Liver (tissue), 9 donors: ENCODE results near the gene LMTK3. TPM values are rescaled to one million over a fixed set of nuclear protein-coding genes. Genes with fewer than 3 reads are reported as not detected.

Source experiments
- DNase-seq: peaks from one replicate; pipeline ENCODE4 v3.0.0-alpha.2; 2017; ENCODE audit warnings: low spot score
- H3K27ac ChIP-seq, 2 donors: one replicate each; pipeline ENCODE4 v1.7.0; 2013; ENCODE audit warnings: inconsistent platforms in 2 of 2, low read length in 2 of 2, control low read depth in 1 of 2, low read depth in 1 of 2, mild to moderate bottlenecking in 1 of 2
- H3K27me3 ChIP-seq, 4 donors: one replicate each; pipeline versions ENCODE4 v1.6.1 to v1.7.0; 2013; ENCODE audit warnings: low read length in 3 of 4, inconsistent platforms in 1 of 4, mild to moderate bottlenecking in 1 of 4, moderate library complexity in 1 of 4; ENCODE audit not compliant: control insufficient read depth in 4 of 4, insufficient read depth in 4 of 4
- H3K36me3 ChIP-seq, 4 donors: one replicate each; pipeline versions ENCODE4 v1.6.1 to v1.7.0; 2013; ENCODE audit warnings: low read length in 3 of 4, mild to moderate bottlenecking in 3 of 4, low read depth in 1 of 4, moderate library complexity in 1 of 4; ENCODE audit not compliant: control insufficient read depth in 4 of 4, insufficient read depth in 3 of 4
- H3K4me1 ChIP-seq, 4 donors: one replicate each; pipeline versions ENCODE4 v1.6.1 to v1.7.0; 2013; ENCODE audit warnings: low read length in 3 of 4, mild to moderate bottlenecking in 3 of 4, moderate library complexity in 1 of 4; ENCODE audit not compliant: control insufficient read depth in 4 of 4, insufficient read depth in 4 of 4
- H3K4me3 ChIP-seq, 3 donors: one replicate each; pipeline versions ENCODE4 v1.6.1 to v1.7.0; 2013; ENCODE audit warnings: low read length in 3 of 3, control low read depth in 1 of 3, low read depth in 1 of 3, mild to moderate bottlenecking in 1 of 3
- H3K9ac ChIP-seq, 2 donors: one replicate each; pipeline ENCODE4 v1.7.0; 2013; ENCODE audit warnings: low read length in 2 of 2, mild to moderate bottlenecking in 2 of 2, moderate library complexity in 2 of 2, control low read depth in 1 of 2, low read depth in 1 of 2
- H3K9me3 ChIP-seq, 4 donors: one replicate each; pipeline versions ENCODE4 v1.6.1 to v1.7.0; 2013; ENCODE audit warnings: low read length in 3 of 4; ENCODE audit not compliant: control insufficient read depth in 4 of 4
- EGR1 ChIP-seq, 2 donors: IDR thresholded peaks; 2 replicates each; pipeline ENCODE4 v1.6.1; 2016 to 2018; ENCODE audit warnings: antibody characterized with exemption in 2 of 2, low read depth in 2 of 2
- FOXA1 ChIP-seq: IDR thresholded peaks from 2 replicates; pipeline ENCODE4 v1.6.1; 2016; ENCODE audit warnings: antibody characterized with exemption
- FOXA2 ChIP-seq: IDR thresholded peaks from 2 replicates; pipeline ENCODE4 v1.6.1; 2016; ENCODE audit warnings: antibody characterized with exemption
- GABPA ChIP-seq, 2 donors: IDR thresholded peaks in 1 of 2; conservative IDR thresholded peaks in 1 of 2; 2 replicates each; pipeline ENCODE4 v1.6.1; 2016; ENCODE audit warnings: antibody characterized with exemption in 2 of 2, mild to moderate bottlenecking in 1 of 2, moderate library complexity in 1 of 2
- HNF4A ChIP-seq, 2 donors: conservative IDR thresholded peaks; 2 replicates each; pipeline ENCODE4 v1.6.1; 2016; ENCODE audit warnings: antibody characterized with exemption in 2 of 2, mild to moderate bottlenecking in 2 of 2
- HNF4G ChIP-seq: IDR thresholded peaks from 2 replicates; pipeline ENCODE4 v1.6.1; 2016; ENCODE audit warnings: antibody characterized with exemption
- JUND ChIP-seq, 2 donors: IDR thresholded peaks; 2 replicates each; pipeline ENCODE4 v1.6.1; 2016; ENCODE audit warnings: antibody characterized with exemption in 2 of 2
- NR2F2 ChIP-seq: IDR thresholded peaks from 2 replicates; pipeline ENCODE4 v1.6.1; 2016; ENCODE audit warnings: antibody characterized with exemption
- RAD21 ChIP-seq, 2 donors: IDR thresholded peaks; 2 replicates each; pipeline ENCODE4 v1.6.1; 2016; ENCODE audit warnings: antibody characterized with exemption in 2 of 2, mild to moderate bottlenecking in 2 of 2
- RXRA ChIP-seq, 2 donors: IDR thresholded peaks; 2 replicates each; pipeline ENCODE4 v1.6.1; 2017 to 2018; ENCODE audit warnings: antibody characterized with exemption in 2 of 2, mild to moderate bottlenecking in 1 of 2
- SP1 ChIP-seq: IDR thresholded peaks from 2 replicates; pipeline ENCODE4 v1.6.1; 2018; ENCODE audit warnings: antibody characterized with exemption, mild to moderate bottlenecking
- TAF1 ChIP-seq: conservative IDR thresholded peaks from 2 replicates; pipeline ENCODE4 v1.6.1; 2016; ENCODE audit warnings: antibody characterized with exemption, mild to moderate bottlenecking
- YY1 ChIP-seq: IDR thresholded peaks from 2 replicates; pipeline ENCODE4 v1.6.1; 2016; ENCODE audit warnings: antibody characterized with exemption, mild to moderate bottlenecking
- WGBS: extraction: QIAGEN DNeasy Blood & Tissue Kit; methylation state at CpG from one replicate; pipeline ENCODE4 v1.1.7; 2013; 5-methylcytosine and 5-hydroxymethylcytosine counted together
- polyA plus RNA-seq, 2 donors: library from polyadenylated mRNA; stranded (reverse) in 1 of 2; unstranded in 1 of 2; fragments of 200-250 nt in 1 of 2; fragments of >200 nt in 1 of 2; fragmentation: Nextera tagmentation in 1 of 2; extraction: Ambion mirVana in 1 of 2; gene quantifications; one replicate each; pipeline versions ENCODE4 v1.2.1 to v1.2.3, GENCODE V29; 2013 to 2015
- total RNA-seq, 2 donors: library from RNA; depleted of rRNA; stranded (reverse); fragments of >200 nt; gene quantifications; one replicate each; pipeline ENCODE4 v1.2.3, GENCODE V29; 2014
- TF ChIP-seq, protein P1 (sequence below): IDR thresholded peaks from 2 replicates; pipeline ENCODE4 v1.6.1; 2016; ENCODE audit warnings: antibody characterized with exemption
- TF ChIP-seq, protein P2 (sequence below): IDR thresholded peaks from 2 replicates; pipeline ENCODE4 v1.6.1; 2016; ENCODE audit warnings: antibody characterized with exemption
- TF ChIP-seq, protein P3 (sequence below): IDR thresholded peaks from 2 replicates; pipeline ENCODE4 v1.6.1; 2016; ENCODE audit warnings: antibody characterized with exemption, mild to moderate bottlenecking
- TF ChIP-seq, protein P4 (sequence below): fragments of 150-350 bp; IDR thresholded peaks from 2 replicates; pipeline ENCODE4 v1.5.1; 2017; ENCODE audit warnings: improper control_type of control experiment, low read depth, low read length; ENCODE audit not compliant: missing input control
- TF ChIP-seq, protein P5 (sequence below): IDR thresholded peaks from 2 replicates; pipeline ENCODE4 v1.6.1; 2016; ENCODE audit warnings: antibody characterized with exemption
- donor health status: healthy.
- donor health status: healthy.
- donor health status: healthy.
- donor health status: healthy.
- donor health status: healthy.

LMTK3 gene
- total and polyA plus RNA-seq, 4 donors: 0.08 TPM; not detected in 2

DNA sequence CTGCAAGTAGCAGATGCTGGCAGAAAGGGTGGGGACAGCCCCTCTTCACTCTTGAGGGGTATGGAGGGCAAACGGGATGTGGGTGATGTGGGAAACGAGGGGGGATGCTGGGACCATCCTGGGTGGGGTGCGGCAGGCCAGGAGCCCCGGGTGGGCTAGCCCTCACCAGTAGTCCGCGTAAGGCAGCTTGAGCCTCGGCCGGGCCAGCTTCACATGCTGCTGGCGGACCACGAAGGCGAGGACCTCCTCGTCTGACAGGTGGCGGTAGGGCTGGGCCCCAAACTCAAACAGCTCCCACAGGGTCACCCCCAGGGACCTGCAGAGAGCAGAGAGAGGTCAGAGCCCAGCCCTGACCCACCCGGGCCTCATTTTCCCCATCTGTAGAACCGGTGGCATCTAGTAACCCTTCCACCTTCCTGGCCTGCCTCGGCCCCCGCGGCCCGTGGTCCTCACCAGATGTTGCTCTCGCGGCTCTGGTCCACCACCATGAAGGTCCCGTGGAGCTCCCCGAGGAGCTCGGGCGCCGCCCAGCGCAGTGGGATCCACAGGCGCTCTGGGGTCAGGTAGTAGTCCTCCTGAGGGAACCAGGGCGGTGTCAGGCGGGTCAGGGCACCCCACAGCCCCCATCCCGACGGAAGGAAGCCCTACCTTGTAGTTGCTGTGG is 10.7 kb downstream of the LMTK3 start:
- Histone ChIP-seq H3K27me3 (peaks cover 0 to 4% (median 3%) of the 10 kb centered on the region in 4 donors), H3K9ac (no peak overlapping the region), H3K9me3 (no peaks in the 10 kb centered on the region), H3K4me1 (peaks cover 0 to 9% (median 4%) of the 10 kb centered on the region in 4 donors), H3K36me3 (no peaks in the 10 kb centered on the region), H3K4me3 (no peak overlapping the region), H3K27ac (no peak overlapping the region)
- 43% methylated on average over 32 of the region's 32 CpGs for WGBS
- TF ChIP-seq FOXA1: no peak
- no peak for TF ChIP-seq NR2F2
- TF ChIP-seq JUND (IDR thresholded peaks at IDR 0.05): no peak
- TF ChIP-seq, protein P1, sequence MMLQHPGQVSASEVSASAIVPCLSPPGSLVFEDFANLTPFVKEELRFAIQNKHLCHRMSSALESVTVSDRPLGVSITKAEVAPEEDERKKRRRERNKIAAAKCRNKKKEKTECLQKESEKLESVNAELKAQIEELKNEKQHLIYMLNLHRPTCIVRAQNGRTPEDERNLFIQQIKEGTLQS: no peak
- no peak for TF ChIP-seq SP1
- no peak for TF ChIP-seq RAD21 (IDR thresholded peaks at IDR 0.05)
- TF ChIP-seq, protein P2, sequence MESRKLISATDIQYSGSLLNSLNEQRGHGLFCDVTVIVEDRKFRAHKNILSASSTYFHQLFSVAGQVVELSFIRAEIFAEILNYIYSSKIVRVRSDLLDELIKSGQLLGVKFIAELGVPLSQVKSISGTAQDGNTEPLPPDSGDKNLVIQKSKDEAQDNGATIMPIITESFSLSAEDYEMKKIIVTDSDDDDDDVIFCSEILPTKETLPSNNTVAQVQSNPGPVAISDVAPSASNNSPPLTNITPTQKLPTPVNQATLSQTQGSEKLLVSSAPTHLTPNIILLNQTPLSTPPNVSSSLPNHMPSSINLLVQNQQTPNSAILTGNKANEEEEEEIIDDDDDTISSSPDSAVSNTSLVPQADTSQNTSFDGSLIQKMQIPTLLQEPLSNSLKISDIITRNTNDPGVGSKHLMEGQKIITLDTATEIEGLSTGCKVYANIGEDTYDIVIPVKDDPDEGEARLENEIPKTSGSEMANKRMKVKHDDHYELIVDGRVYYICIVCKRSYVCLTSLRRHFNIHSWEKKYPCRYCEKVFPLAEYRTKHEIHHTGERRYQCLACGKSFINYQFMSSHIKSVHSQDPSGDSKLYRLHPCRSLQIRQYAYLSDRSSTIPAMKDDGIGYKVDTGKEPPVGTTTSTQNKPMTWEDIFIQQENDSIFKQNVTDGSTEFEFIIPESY: no peak
- no peak for TF ChIP-seq YY1
- TF ChIP-seq RXRA (IDR thresholded peaks at IDR 0.05): no peak
- TF ChIP-seq, protein P3, sequence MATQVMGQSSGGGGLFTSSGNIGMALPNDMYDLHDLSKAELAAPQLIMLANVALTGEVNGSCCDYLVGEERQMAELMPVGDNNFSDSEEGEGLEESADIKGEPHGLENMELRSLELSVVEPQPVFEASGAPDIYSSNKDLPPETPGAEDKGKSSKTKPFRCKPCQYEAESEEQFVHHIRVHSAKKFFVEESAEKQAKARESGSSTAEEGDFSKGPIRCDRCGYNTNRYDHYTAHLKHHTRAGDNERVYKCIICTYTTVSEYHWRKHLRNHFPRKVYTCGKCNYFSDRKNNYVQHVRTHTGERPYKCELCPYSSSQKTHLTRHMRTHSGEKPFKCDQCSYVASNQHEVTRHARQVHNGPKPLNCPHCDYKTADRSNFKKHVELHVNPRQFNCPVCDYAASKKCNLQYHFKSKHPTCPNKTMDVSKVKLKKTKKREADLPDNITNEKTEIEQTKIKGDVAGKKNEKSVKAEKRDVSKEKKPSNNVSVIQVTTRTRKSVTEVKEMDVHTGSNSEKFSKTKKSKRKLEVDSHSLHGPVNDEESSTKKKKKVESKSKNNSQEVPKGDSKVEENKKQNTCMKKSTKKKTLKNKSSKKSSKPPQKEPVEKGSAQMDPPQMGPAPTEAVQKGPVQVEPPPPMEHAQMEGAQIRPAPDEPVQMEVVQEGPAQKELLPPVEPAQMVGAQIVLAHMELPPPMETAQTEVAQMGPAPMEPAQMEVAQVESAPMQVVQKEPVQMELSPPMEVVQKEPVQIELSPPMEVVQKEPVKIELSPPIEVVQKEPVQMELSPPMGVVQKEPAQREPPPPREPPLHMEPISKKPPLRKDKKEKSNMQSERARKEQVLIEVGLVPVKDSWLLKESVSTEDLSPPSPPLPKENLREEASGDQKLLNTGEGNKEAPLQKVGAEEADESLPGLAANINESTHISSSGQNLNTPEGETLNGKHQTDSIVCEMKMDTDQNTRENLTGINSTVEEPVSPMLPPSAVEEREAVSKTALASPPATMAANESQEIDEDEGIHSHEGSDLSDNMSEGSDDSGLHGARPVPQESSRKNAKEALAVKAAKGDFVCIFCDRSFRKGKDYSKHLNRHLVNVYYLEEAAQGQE: no peak
- no peak for TF ChIP-seq GABPA (IDR thresholded peaks at IDR 0.05 in 1 of 2, conservative IDR thresholded peaks at IDR 0.05 in 1 of 2)
- TF ChIP-seq TAF1: no peak
- TF ChIP-seq FOXA2: no peak
- TF ChIP-seq, protein P4, sequence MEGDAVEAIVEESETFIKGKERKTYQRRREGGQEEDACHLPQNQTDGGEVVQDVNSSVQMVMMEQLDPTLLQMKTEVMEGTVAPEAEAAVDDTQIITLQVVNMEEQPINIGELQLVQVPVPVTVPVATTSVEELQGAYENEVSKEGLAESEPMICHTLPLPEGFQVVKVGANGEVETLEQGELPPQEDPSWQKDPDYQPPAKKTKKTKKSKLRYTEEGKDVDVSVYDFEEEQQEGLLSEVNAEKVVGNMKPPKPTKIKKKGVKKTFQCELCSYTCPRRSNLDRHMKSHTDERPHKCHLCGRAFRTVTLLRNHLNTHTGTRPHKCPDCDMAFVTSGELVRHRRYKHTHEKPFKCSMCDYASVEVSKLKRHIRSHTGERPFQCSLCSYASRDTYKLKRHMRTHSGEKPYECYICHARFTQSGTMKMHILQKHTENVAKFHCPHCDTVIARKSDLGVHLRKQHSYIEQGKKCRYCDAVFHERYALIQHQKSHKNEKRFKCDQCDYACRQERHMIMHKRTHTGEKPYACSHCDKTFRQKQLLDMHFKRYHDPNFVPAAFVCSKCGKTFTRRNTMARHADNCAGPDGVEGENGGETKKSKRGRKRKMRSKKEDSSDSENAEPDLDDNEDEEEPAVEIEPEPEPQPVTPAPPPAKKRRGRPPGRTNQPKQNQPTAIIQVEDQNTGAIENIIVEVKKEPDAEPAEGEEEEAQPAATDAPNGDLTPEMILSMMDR: no peak
- TF ChIP-seq, protein P5, sequence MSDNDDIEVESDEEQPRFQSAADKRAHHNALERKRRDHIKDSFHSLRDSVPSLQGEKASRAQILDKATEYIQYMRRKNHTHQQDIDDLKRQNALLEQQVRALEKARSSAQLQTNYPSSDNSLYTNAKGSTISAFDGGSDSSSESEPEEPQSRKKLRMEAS: no peak
- TF ChIP-seq EGR1 (IDR thresholded peaks at IDR 0.05; ENCODE audit: low read depth in 2 of 2): no peak
- TF ChIP-seq HNF4G: no peak
- no peak for TF ChIP-seq HNF4A (conservative IDR thresholded peaks at IDR 0.05)
- DNase-seq: no peak
